ENCODE results near the gene AGO1.
"Not testable (repeated sequence)": the region's sequence is repeated elsewhere in the genome, so short reads cannot be mapped to it uniquely, and the experiment has no call there.

AGO1 gene

GRCh38 chr1:35968396-35968795, 85.4 kb downstream of the AGO1 start:
- no peak for DNase-seq (ENCODE audit: low read depth in 2 of 2, low spot score in 1 of 2)

GRCh38 chr1:35971601-35972000, 88.6 kb downstream of the AGO1 start:
- DNase-seq (ENCODE audit: low read depth in 2 of 2, low spot score in 1 of 2), result no peak

GRCh38 chr1:35972631-35973030, 89.6 kb downstream of the AGO1 start:
- DNase-seq (ENCODE audit: low read depth in 2 of 2, low spot score in 1 of 2), result not testable (repeated sequence)

- DNase-seq (ENCODE audit: low read depth in 2 of 2, low spot score in 1 of 2), result no peak
These were observed 97.1 kb downstream of the AGO1 start for GRCh38 chr1:35980090-35980489.
